Pancreas (tissue), 10 donors: ENCODE measurements around the gene TTC8. TPM values are rescaled to one million over a fixed set of nuclear protein-coding genes. Genes with fewer than 3 reads are reported as not detected.
"Not testable (repeated sequence)": the region's sequence is repeated elsewhere in the genome, so short reads cannot be mapped to it uniquely, and the experiment has no call there.

ENCODE experiments used
- ATAC-seq, 4 donors: fragments of 200-7000 bp; cut with Tn5 transposase; one replicate each; pipeline versions ENCODE4 v1.8.0 to v1.9.1; 2020; ENCODE audit warnings: mild to moderate bottlenecking in 4 of 4, moderate library complexity in 4 of 4
- DNase-seq, 6 donors: peaks; one replicate each; pipeline ENCODE4 v3.0.0-alpha.2; 2020
- FAIRE-seq: peaks from 2 replicates; lab custom pipeline; 2012; peaks lifted over from hg19 to GRCh38; lab: Jason Lieb, UNC
- H3K27ac ChIP-seq, 4 donors: fragments of 200-600 bp; sonication (generic); 1 replicate in 3 of 4; 2 replicates in 1 of 4; pipeline versions ENCODE4 v1.5.0 to v1.8.0; 2020
- H3K27me3 ChIP-seq, 4 donors: fragments of 200-600 bp; one replicate each; pipeline ENCODE4 v1.8.0; 2021
- H3K36me3 ChIP-seq, 3 donors: fragments of 200-600 bp; sonication (generic) in 1 of 3; one replicate each; pipeline versions ENCODE4 v1.5.0 to v1.8.0; 2020 to 2021
- H3K4me1 ChIP-seq, 3 donors: fragments of 200-600 bp; one replicate each; pipeline ENCODE4 v1.8.0; 2021
- H3K4me3 ChIP-seq, 4 donors: fragments of 200-600 bp; sonication (generic) in 2 of 4; one replicate each; pipeline versions ENCODE4 v1.5.0 to v1.8.0; 2020 to 2021
- H3K9me3 ChIP-seq, 4 donors: fragments of 200-600 bp; one replicate each; pipeline ENCODE4 v1.8.0; 2021
- CTCF ChIP-seq, 4 donors: fragments of 200-600 bp; sonication (generic) in 3 of 4; IDR thresholded peaks; one replicate each; pipeline versions ENCODE4 v1.5.0 to v1.8.0; 2021; ENCODE audit warnings: antibody characterized with exemption in 4 of 4
- WGBS, 2 donors: extraction: QIAGEN DNeasy Blood & Tissue Kit; methylation state at CpG; one replicate each; pipeline ENCODE4 v1.1.7; 2013; 5-methylcytosine and 5-hydroxymethylcytosine counted together
- intact Hi-C, 3 donors: fragments of 100-400 bp; cut with DNase I; formaldehyde crosslinking; loops; one replicate each; pipeline versions ENCODE4 v1.11.1 to v1.14.2; 2022
- polyA plus RNA-seq, 2 donors: library from polyadenylated mRNA; stranded (reverse); fragments of 200-250 nt; gene quantifications; one replicate each; pipeline ENCODE4 v1.2.3, GENCODE V29; 2013
- total RNA-seq, 6 donors: library from RNA; stranded (reverse); fragmentation: NEBNext Ultra II Directional in 4 of 6; extraction: Animal tissue kit (Norgen Biotek cat#: 25700) in 4 of 6; gene quantifications; one replicate each; pipeline versions ENCODE4 v1.2.1 to v1.2.4, GENCODE V29; 2021 to 2023
- donor health status: healthy with polysubstance abuse.
- donor health status: DM: no; HTN: no; CAD: no; lungs with moderate emphysema.
- donor health status: DM: no; HTN: no; CAD: no.
- donor health status: control.
- donor health status: control.
- donor health status: Bipolar disorder and iron deficiency.
- donor health status: DM: yes; HTN: yes; CAD: no.
- donor health status: DM: no; HTN: no; CAD: no.
- donor health status: DM: no; HTN: no; CAD: no.
- donor health status: DM: yes; HTN: yes; CAD: no.

The TTC8 gene
- total and polyA plus RNA-seq, 8 donors, result 5.9 to 35.9 (median 10.2) TPM

GRCh38 chr14:88856786-88857366 is 32.4 kb downstream of the TTC8 start:
- DNase-seq (no peak), FAIRE-seq (no peak), ATAC-seq (no peak)
- 92 to 96% methylated on average over 1 of the region's 1 CpG for WGBS, 2 donors
- Histone ChIP-seq H3K4me1 (no peaks in the 10 kb centered on the region), H3K27ac (no peak overlapping the region), H3K4me3 (no peak overlapping the region), H3K9me3 (no peaks in the 10 kb centered on the region), H3K27me3 (no peaks in the 10 kb centered on the region), H3K36me3 (no peaks in the 10 kb centered on the region)
- intact Hi-C loops, result no loop called here
- TF ChIP-seq CTCF (IDR thresholded peaks at IDR 0.05), result no peak

- H3K27ac ChIP-seq, ATAC-seq, FAIRE-seq, H3K4me3 ChIP-seq, DNase-seq, H3K9me3 ChIP-seq, intact Hi-C loops, H3K4me1 ChIP-seq, H3K36me3 ChIP-seq, H3K27me3 ChIP-seq: not testable (repeated sequence)
- WGBS, 2 donors, result 94 to 95% methylated on average over 3 of the region's 3 CpGs
Measured at GRCh38 chr14:88857861-88858260, 33.4 kb downstream of the TTC8 start.

GRCh38 chr14:88859118-88859517 is 34.7 kb downstream of the TTC8 start:
- intact Hi-C loops, H3K4me3 ChIP-seq, DNase-seq, H3K27me3 ChIP-seq, H3K9me3 ChIP-seq, H3K4me1 ChIP-seq, H3K36me3 ChIP-seq, FAIRE-seq, H3K27ac ChIP-seq, ATAC-seq: not testable (repeated sequence)
- 96 to 97% methylated on average over 2 of the region's 2 CpGs for WGBS, 2 donors

GRCh38 chr14:88863167-88863566 is 38.7 kb downstream of the TTC8 start:
- no peaks in the 10 kb centered on the region for H3K36me3 ChIP-seq
- no peak overlapping the region for H3K4me3 ChIP-seq
- DNase-seq (no peak), ATAC-seq (no peak), FAIRE-seq (no peak)
- H3K4me1 ChIP-seq, result no peaks in the 10 kb centered on the region
- no peaks in the 10 kb centered on the region for H3K9me3 ChIP-seq
- intact Hi-C loops, result no loop called here
- no peak overlapping the region for H3K27ac ChIP-seq
- H3K27me3 ChIP-seq, result no peaks in the 10 kb centered on the region
- no peak for TF ChIP-seq CTCF (IDR thresholded peaks at IDR 0.05)
- 95 to 96% methylated on average over 1 of the region's 1 CpG for WGBS, 2 donors

GRCh38 chr14:88864198-88864597 is 39.7 kb downstream of the TTC8 start:
- H3K9me3 ChIP-seq, result no peaks in the 10 kb centered on the region
- ATAC-seq (no peak), FAIRE-seq (no peak), DNase-seq (no peak)
- no peaks in the 10 kb centered on the region for H3K27me3 ChIP-seq
- H3K36me3 ChIP-seq, result no peaks in the 10 kb centered on the region
- H3K4me1 ChIP-seq, result no peaks in the 10 kb centered on the region
- H3K4me3 ChIP-seq, result no peak overlapping the region
- WGBS, 2 donors, result 95 to 100% methylated on average over 1 of the region's 1 CpG
- no peak for TF ChIP-seq CTCF (IDR thresholded peaks at IDR 0.05)
- intact Hi-C loops, result no loop called here
- H3K27ac ChIP-seq, result no peak overlapping the region

- intact Hi-C loops, result no loop called here
- FAIRE-seq, result no peak
- H3K4me1 ChIP-seq, result no peaks in the 10 kb centered on the region
- H3K9me3 ChIP-seq, result no peaks in the 10 kb centered on the region
- H3K27ac ChIP-seq, result no peak overlapping the region
- no peak overlapping the region for H3K4me3 ChIP-seq
- WGBS, 2 donors, result 78 to 82% methylated on average over 3 of the region's 3 CpGs
- no peaks in the 10 kb centered on the region for H3K36me3 ChIP-seq
- no peaks in the 10 kb centered on the region for H3K27me3 ChIP-seq
- DNase-seq, result no peak
- TF ChIP-seq CTCF (IDR thresholded peaks at IDR 0.05), result no peak
- no peak for ATAC-seq
Measured at GRCh38 chr14:88866305-88866704, 41.9 kb downstream of the TTC8 start.
